Measurements from ENCODE around the gene CADPS.

The CADPS gene

GRCh38 chr3:62797132-62797531 is 78.1 kb downstream of the CADPS start (continued):
- TF ChIP-seq, protein P1, sequence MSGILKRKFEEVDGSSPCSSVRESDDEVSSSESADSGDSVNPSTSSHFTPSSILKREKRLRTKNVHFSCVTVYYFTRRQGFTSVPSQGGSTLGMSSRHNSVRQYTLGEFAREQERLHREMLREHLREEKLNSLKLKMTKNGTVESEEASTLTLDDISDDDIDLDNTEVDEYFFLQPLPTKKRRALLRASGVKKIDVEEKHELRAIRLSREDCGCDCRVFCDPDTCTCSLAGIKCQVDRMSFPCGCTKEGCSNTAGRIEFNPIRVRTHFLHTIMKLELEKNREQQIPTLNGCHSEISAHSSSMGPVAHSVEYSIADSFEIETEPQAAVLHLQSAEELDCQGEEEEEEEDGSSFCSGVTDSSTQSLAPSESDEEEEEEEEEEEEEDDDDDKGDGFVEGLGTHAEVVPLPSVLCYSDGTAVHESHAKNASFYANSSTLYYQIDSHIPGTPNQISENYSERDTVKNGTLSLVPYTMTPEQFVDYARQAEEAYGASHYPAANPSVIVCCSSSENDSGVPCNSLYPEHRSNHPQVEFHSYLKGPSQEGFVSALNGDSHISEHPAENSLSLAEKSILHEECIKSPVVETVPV (CRISPR knock-in tag; IDR thresholded peaks at IDR 0.05): no peak
- TF ChIP-seq CSDC2 (CRISPR knock-in tag; IDR thresholded peaks at IDR 0.05): no peak
- TF ChIP-seq ZNF8 (CRISPR knock-in tag; IDR thresholded peaks at IDR 0.05): no peak
- no peak for TF ChIP-seq ISL1 (CRISPR knock-in tag; IDR thresholded peaks at IDR 0.05)
- TF ChIP-seq ZFP3 (CRISPR knock-in tag; IDR thresholded peaks at IDR 0.05): no peak
- no peak for TF ChIP-seq ESRRG (CRISPR knock-in tag; IDR thresholded peaks at IDR 0.05)
- no peak for TF ChIP-seq ZC3H10 (CRISPR knock-in tag; IDR thresholded peaks at IDR 0.05)
- no peak for TF ChIP-seq SNAI2 (CRISPR knock-in tag; IDR thresholded peaks at IDR 0.05)
- TF ChIP-seq TOX (CRISPR knock-in tag; IDR thresholded peaks at IDR 0.05; ENCODE audit: borderline replicate concordance): no peak
- TF ChIP-seq ARNTL (CRISPR knock-in tag; IDR thresholded peaks at IDR 0.05; ENCODE audit: borderline replicate concordance, low read depth): no peak
- no peak for TF ChIP-seq RARB (CRISPR knock-in tag; IDR thresholded peaks at IDR 0.05)
- no peak for TF ChIP-seq OSR1 (CRISPR knock-in tag; IDR thresholded peaks at IDR 0.05)
- TF ChIP-seq GLIS3 (CRISPR knock-in tag; IDR thresholded peaks at IDR 0.05): no peak

- ATAC-seq: no peak
Measured at GRCh38 chr3:62795978-62796657, 79.1 kb downstream of the CADPS start.

DNA sequence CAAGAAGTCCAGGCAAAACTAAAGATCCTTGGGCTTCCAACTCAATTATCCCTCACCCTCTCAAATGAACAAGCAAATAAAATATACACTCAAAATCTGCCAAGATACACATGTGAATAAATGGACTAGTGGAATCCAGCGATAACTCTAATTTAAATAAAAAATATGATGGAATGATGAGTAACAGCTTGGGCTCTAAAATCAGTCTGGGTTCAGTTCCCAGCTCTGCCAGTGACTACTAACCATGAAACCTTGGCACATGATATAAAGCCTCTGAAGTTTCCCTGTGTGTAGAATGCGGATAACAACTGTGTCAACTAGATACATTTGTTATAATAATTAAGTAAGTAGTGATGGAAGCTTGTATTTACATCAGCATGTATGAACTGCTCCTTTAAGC is 81.3 kb downstream of the CADPS start:
- ATAC-seq: no peak; the same call in 2 of the 3 replicates

More at GRCh38 chr3:62795978-62796657, 79.1 kb downstream of the CADPS start:
- no peak for TF ChIP-seq TOX (CRISPR knock-in tag; IDR thresholded peaks at IDR 0.05; ENCODE audit: borderline replicate concordance)
- no peak for TF ChIP-seq BACH2 (CRISPR knock-in tag; IDR thresholded peaks at IDR 0.05; ENCODE audit: borderline replicate concordance)
- TF ChIP-seq ZFP3 (CRISPR knock-in tag; IDR thresholded peaks at IDR 0.05): no peak
- TF ChIP-seq ZC3H10 (CRISPR knock-in tag; IDR thresholded peaks at IDR 0.05): no peak
- TF ChIP-seq ZNF8 (CRISPR knock-in tag; IDR thresholded peaks at IDR 0.05): no peak
- TF ChIP-seq, protein P1 (CRISPR knock-in tag; IDR thresholded peaks at IDR 0.05): no peak
- TF ChIP-seq, protein P2, sequence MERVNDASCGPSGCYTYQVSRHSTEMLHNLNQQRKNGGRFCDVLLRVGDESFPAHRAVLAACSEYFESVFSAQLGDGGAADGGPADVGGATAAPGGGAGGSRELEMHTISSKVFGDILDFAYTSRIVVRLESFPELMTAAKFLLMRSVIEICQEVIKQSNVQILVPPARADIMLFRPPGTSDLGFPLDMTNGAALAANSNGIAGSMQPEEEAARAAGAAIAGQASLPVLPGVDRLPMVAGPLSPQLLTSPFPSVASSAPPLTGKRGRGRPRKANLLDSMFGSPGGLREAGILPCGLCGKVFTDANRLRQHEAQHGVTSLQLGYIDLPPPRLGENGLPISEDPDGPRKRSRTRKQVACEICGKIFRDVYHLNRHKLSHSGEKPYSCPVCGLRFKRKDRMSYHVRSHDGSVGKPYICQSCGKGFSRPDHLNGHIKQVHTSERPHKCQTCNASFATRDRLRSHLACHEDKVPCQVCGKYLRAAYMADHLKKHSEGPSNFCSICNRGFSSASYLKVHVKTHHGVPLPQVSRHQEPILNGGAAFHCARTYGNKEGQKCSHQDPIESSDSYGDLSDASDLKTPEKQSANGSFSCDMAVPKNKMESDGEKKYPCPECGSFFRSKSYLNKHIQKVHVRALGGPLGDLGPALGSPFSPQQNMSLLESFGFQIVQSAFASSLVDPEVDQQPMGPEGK (CRISPR knock-in tag; IDR thresholded peaks at IDR 0.05; ENCODE audit: borderline replicate concordance): no peak
- TF ChIP-seq ZFP30 (CRISPR knock-in tag; IDR thresholded peaks at IDR 0.05): no peak
- TF ChIP-seq ESRRG (CRISPR knock-in tag; IDR thresholded peaks at IDR 0.05): no peak
- no peak for TF ChIP-seq CREB5 (CRISPR knock-in tag; IDR thresholded peaks at IDR 0.05; ENCODE audit: low read depth)
- no peak for TF ChIP-seq GLIS3 (CRISPR knock-in tag; IDR thresholded peaks at IDR 0.05)
- no peak for TF ChIP-seq OSR1 (CRISPR knock-in tag; IDR thresholded peaks at IDR 0.05)
- no peak for TF ChIP-seq ISL1 (CRISPR knock-in tag; IDR thresholded peaks at IDR 0.05)
- no peak for TF ChIP-seq ZNF70 (CRISPR knock-in tag; IDR thresholded peaks at IDR 0.05)

More for the DNA sequence above, 81.3 kb downstream of the CADPS start:
- no peak for TF ChIP-seq ZFP30 (CRISPR knock-in tag; IDR thresholded peaks at IDR 0.05)
- no peak for TF ChIP-seq CSDC2 (CRISPR knock-in tag; IDR thresholded peaks at IDR 0.05)
- TF ChIP-seq RARB (CRISPR knock-in tag; IDR thresholded peaks at IDR 0.05): no peak
- TF ChIP-seq SNAI2 (CRISPR knock-in tag; IDR thresholded peaks at IDR 0.05): no peak
- no peak for TF ChIP-seq ISL1 (CRISPR knock-in tag; IDR thresholded peaks at IDR 0.05)
- TF ChIP-seq, protein P3, sequence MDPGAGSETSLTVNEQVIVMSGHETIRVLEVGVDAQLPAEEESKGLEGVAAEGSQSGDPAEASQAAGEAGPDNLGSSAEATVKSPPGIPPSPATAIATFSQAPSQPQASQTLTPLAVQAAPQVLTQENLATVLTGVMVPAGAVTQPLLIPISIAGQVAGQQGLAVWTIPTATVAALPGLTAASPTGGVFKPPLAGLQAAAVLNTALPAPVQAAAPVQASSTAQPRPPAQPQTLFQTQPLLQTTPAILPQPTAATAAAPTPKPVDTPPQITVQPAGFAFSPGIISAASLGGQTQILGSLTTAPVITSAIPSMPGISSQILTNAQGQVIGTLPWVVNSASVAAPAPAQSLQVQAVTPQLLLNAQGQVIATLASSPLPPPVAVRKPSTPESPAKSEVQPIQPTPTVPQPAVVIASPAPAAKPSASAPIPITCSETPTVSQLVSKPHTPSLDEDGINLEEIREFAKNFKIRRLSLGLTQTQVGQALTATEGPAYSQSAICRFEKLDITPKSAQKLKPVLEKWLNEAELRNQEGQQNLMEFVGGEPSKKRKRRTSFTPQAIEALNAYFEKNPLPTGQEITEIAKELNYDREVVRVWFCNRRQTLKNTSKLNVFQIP (CRISPR knock-in tag; IDR thresholded peaks at IDR 0.05; ENCODE audit: borderline replicate concordance, low read depth): no peak
